Parathyroid adenoma (tissue), 2 donors: ENCODE data around the gene TMEM131.

ENCODE experiments used
- H2AFZ ChIP-seq: fragments of 300-600 bp; sonication (generic); one replicate; pipeline ENCODE4 v1.7.0; 2017; ENCODE audit warnings: antibody characterized with exemption, mild to moderate bottlenecking
- H3K27ac ChIP-seq: fragments of 300-600 bp; sonication (generic); one replicate; pipeline ENCODE4 v1.7.0; 2017
- H3K27me3 ChIP-seq: fragments of 300-600 bp; sonication (generic); one replicate; pipeline ENCODE4 v1.7.0; 2017; ENCODE audit warnings: low read length; ENCODE audit not compliant: control insufficient read depth, insufficient read depth
- H3K36me3 ChIP-seq: fragments of 300-600 bp; sonication (generic); one replicate; pipeline ENCODE4 v1.7.0; 2017; ENCODE audit warnings: low read length; ENCODE audit not compliant: control insufficient read depth, insufficient read depth
- H3K4me1 ChIP-seq: fragments of 300-600 bp; sonication (generic); one replicate; pipeline ENCODE4 v1.7.0; 2017; ENCODE audit warnings: control low read depth
- H3K4me2 ChIP-seq: fragments of 300-600 bp; sonication (generic); one replicate; pipeline ENCODE4 v1.7.0; 2017; ENCODE audit warnings: low read length
- H3K4me3 ChIP-seq: fragments of 300-600 bp; sonication (generic); one replicate; pipeline ENCODE4 v1.7.0; 2017; ENCODE audit warnings: low read depth, low read length
- H3K79me2 ChIP-seq: fragments of 300-600 bp; sonication (generic); one replicate; pipeline ENCODE4 v1.7.0; 2017; ENCODE audit warnings: control low read depth
- H3K9ac ChIP-seq: fragments of 300-600 bp; sonication (generic); one replicate; pipeline ENCODE4 v1.7.0; 2017; ENCODE audit warnings: mild to moderate bottlenecking
- H3K9me3 ChIP-seq: fragments of 300-600 bp; sonication (generic); one replicate; pipeline ENCODE4 v1.7.0; 2017; ENCODE audit warnings: low read length; ENCODE audit not compliant: control insufficient read depth
- CTCF ChIP-seq: fragments of 300-600 bp; sonication (generic); IDR thresholded peaks from one replicate; pipeline ENCODE4 v1.7.0; 2017; ENCODE audit warnings: antibody characterized with exemption, mild to moderate bottlenecking
- donor health status: primary hyperparathyroidism.

The TMEM131 gene

GRCh38 chr2:97970293-97971060 lies 25.3 kb downstream of the TMEM131 start:
- Histone ChIP-seq H3K27ac (peak overlapping the region; percentile 24), H3K4me2 (no peak overlapping the region), H3K36me3 (no peaks in the 10 kb centered on the region), H3K4me3 (no peak overlapping the region), H3K4me1 (peaks cover 39% of the 10 kb centered on the region), H2AFZ (no peak overlapping the region), H3K79me2 (peaks cover 73% of the 10 kb centered on the region), H3K9me3 (no peaks in the 10 kb centered on the region), H3K9ac (no peak overlapping the region), H3K27me3 (no peaks in the 10 kb centered on the region)
- TF ChIP-seq CTCF = no peak

- Histone ChIP-seq H3K4me3 (no peak overlapping the region), H3K4me2 (no peak overlapping the region), H3K9ac (no peak overlapping the region), H3K36me3 (no peaks in the 10 kb centered on the region), H3K4me1 (peaks cover 43% of the 10 kb centered on the region), H2AFZ (no peak overlapping the region), H3K27ac (peak overlapping the region; percentile 24), H3K27me3 (no peaks in the 10 kb centered on the region), H3K79me2 (peaks cover 70% of the 10 kb centered on the region), H3K9me3 (no peaks in the 10 kb centered on the region)
- TF ChIP-seq CTCF = no peak
Observed at GRCh38 chr2:97969081-97970067, 26.4 kb downstream of the TMEM131 start.

- Histone ChIP-seq H3K9me3 (no peaks in the 10 kb centered on the region), H3K27ac (no peak overlapping the region), H3K9ac (no peak overlapping the region), H3K4me1 (peaks cover 43% of the 10 kb centered on the region), H2AFZ (no peak overlapping the region), H3K79me2 (peaks cover 61% of the 10 kb centered on the region), H3K4me3 (no peak overlapping the region), H3K36me3 (no peaks in the 10 kb centered on the region), H3K27me3 (no peaks in the 10 kb centered on the region), H3K4me2 (no peak overlapping the region)
- TF ChIP-seq CTCF = no peak
Observed at GRCh38 chr2:97967931-97968627, 27.7 kb downstream of the TMEM131 start.

- no peak for TF ChIP-seq CTCF
- peaks cover 55% of the 10 kb centered on the region for H3K79me2 ChIP-seq
- H2AFZ ChIP-seq = no peak overlapping the region
- H3K27ac ChIP-seq = no peak overlapping the region
- H3K4me1 ChIP-seq = peaks cover 43% of the 10 kb centered on the region
- no peaks in the 10 kb centered on the region for H3K27me3 ChIP-seq
- H3K36me3 ChIP-seq = no peaks in the 10 kb centered on the region
- H3K4me3 ChIP-seq = no peak overlapping the region
- H3K9ac ChIP-seq = no peak overlapping the region
- no peak overlapping the region for H3K4me2 ChIP-seq
- no peaks in the 10 kb centered on the region for H3K9me3 ChIP-seq
Observed at GRCh38 chr2:97967216-97967592, 28.5 kb downstream of the TMEM131 start.
